ENCODE measurements around the gene BANP.
"Not testable (repeated sequence)": the region's sequence is repeated elsewhere in the genome, so short reads cannot be mapped to it uniquely, and the experiment has no call there.

The BANP gene

GRCh38 chr16:88023366-88023765 is 72.1 kb downstream of the BANP start:
- DNase-seq (ENCODE audit: low spot score): no peak
- no peak for TF ChIP-seq CTCF (IDR thresholded peaks at IDR 0.05)
- Histone ChIP-seq H3K4me3 (no peak overlapping the region), H3K27ac (no peak overlapping the region)

DNA sequence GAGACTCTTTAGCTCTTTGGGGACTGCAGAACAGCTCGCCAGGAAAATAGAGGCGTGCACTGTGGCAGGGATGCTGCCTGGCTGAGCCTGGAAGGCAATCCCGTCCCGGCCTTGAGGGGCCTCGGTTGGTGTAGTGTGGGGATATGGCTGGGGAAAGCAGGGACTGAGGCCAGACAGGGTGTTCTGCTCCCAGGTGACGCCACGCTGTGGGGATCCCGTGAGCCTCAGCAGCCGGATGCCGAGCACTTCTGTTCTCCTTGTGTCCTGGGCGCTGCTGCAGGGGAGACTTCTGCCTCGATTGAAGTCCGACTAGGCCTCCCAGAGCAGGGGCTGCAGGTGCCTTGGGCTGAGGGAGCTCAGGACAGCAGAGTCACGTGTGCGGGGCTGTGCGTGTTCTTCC is 72.6 kb downstream of the BANP start:
- no peak overlapping the region for H3K4me3 ChIP-seq
- no peak overlapping the region for H3K27ac ChIP-seq
- DNase-seq (ENCODE audit: low spot score): no peak
- no peak for TF ChIP-seq CTCF (IDR thresholded peaks at IDR 0.05)

GRCh38 chr16:88024491-88025085 is 73.4 kb downstream of the BANP start:
- H3K4me3 ChIP-seq; H3K27ac ChIP-seq; DNase-seq (ENCODE audit: low spot score): not testable (repeated sequence)
- TF ChIP-seq CTCF (IDR thresholded peaks at IDR 0.05): peak; percentile 23

DNA sequence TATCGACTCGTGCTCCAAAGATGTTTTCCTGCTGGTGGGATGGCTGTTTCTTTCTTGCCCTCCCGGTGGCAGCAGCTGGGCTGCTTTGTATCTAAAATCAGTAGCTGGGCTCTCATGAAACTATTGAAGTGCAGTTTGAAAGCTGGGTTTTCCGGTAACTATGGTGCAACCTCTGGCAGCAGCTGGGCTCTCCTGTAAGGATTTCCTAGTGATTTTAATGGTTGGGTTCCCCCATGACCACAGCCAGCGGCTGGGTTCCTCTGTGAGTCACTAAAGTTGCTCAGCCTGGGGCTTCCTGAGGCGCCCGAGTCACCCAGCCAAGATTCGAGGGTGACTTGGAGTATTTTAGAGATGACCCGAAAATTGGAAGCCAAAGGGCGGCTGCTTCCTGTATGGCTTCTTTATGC is 73.9 kb downstream of the BANP start:
- not testable (repeated sequence) for DNase-seq (ENCODE audit: low spot score); H3K4me3 ChIP-seq; H3K27ac ChIP-seq

GRCh38 chr16:88025828-88026555 is 74.8 kb downstream of the BANP start:
- DNase-seq (ENCODE audit: low spot score); H3K27ac ChIP-seq; H3K4me3 ChIP-seq: not testable (repeated sequence)

GRCh38 chr16:88026964-88027938 is 76.0 kb downstream of the BANP start:
- DNase-seq (ENCODE audit: low spot score): no peak
- TF ChIP-seq CTCF (IDR thresholded peaks at IDR 0.05): no peak
- no peak overlapping the region for H3K27ac ChIP-seq
- no peak overlapping the region for H3K4me3 ChIP-seq

DNA sequence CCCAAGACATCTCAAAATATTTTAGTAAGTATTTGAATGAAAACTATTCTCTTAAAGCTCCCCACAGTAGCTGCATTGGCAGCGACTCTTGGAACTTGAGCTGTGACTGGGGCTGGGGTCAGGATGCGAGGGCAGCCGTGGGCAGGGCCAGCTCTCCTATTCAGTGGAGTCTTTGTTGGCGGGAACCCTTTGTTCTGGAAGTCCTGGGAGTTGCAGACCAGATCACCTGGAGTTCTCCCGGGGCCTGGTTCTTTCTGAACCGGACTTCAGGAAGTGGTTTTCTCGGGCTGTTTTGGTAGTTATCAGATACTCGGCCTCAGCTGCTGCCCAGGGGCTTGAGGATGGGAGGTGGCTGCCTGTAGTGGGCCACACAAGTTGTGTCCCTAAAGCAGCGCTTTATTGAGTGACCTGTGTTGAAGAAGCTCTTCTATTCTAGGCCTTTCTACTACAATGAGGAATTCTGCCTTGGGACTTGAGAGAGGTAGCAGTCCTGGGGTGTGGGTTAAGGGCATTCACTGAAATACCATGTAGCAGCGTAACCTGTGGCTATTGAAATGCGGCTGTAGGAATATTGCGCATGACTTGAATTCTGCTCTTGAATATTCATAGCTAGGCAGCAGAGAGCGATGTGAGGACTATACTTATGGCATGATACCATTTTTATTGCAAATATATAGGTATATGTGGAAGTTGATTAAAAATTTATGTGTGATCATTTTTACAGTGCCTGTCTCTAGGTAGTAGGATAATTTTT is 77.1 kb downstream of the BANP start:
- not testable (repeated sequence) for H3K4me3 ChIP-seq; H3K27ac ChIP-seq; DNase-seq (ENCODE audit: low spot score)

- no peak for TF ChIP-seq CTCF (IDR thresholded peaks at IDR 0.05)
- Histone ChIP-seq H3K27ac (no peak overlapping the region), H3K4me3 (no peak overlapping the region)
- no peak for DNase-seq (ENCODE audit: low spot score)
These were observed 79.3 kb downstream of the BANP start for GRCh38 chr16:88030498-88030897.

GRCh38 chr16:88030961-88031360 is 79.7 kb downstream of the BANP start:
- not testable (repeated sequence) for H3K27ac ChIP-seq; DNase-seq (ENCODE audit: low spot score); H3K4me3 ChIP-seq

DNA sequence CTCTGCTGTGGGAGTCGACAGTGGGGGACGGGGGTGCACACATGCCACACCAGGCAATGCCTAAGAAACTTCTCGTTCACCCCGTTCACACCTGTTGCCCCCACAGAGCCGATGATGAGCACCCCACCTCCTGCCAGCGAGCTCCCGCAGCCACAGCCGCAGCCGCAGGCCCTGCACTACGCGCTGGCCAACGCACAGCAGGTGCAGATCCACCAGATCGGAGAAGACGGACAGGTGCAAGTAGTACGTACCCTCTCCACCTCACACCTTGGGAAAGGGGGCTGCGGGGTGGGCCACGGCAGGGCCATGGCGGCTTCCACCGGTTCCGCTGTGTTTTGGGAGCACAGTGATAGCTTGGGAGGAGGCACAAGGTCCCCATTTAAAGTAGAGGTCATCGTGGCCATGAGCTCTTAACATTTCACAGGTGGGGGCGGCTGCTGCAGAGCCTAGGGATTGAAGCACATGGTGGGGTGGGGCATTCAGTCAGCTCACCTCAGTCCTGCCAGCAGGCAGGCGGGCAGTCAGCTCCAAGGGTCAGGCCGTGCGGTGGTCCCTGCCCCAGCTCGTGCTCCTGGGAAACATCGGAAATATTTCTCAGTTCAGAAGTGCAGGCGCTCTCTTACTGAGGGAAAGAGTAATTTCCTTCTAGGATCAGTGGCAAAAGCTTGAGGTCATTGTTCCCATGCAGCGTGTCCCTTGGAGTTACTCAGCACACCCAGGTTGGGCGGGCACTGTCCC is 81.9 kb downstream of the BANP start:
- not testable (repeated sequence) for H3K4me3 ChIP-seq; H3K27ac ChIP-seq; DNase-seq (ENCODE audit: low spot score)

All from coronary artery (tissue), 2 donors.